IMR-90 (cell line): Measurements from ENCODE around the gene TCTA. TPM values are rescaled to one million over a fixed set of nuclear protein-coding genes. Genes with fewer than 3 reads are reported as not detected.

Experiments used
- ATAC-seq: fragments of 200-7000 bp; cut with Tn5 transposase; 2 replicates; pipeline ENCODE4 v1.9.1; 2020; ENCODE audit warnings: low read depth, mild to moderate bottlenecking, moderate library complexity
- BruUV-seq: library from RNA; stranded (reverse); fragments of 400-500 nt; replicated peaks from 2 replicates; lab custom pipeline; 2021; lab: Mats Ljungman, UMichigan
- CTCF ChIA-PET: fragments of 300-600 bp; formaldehyde crosslinking; extraction: SDS; loops from one replicate; lab custom pipeline; 2021; ENCODE audit warnings: antibody characterized with exemption; lab: Yijun Ruan, JAX
- POLR2A ChIA-PET: fragments of 300-600 bp; sonication (Branson Sonifier 250); formaldehyde crosslinking; loops from one replicate; lab custom pipeline; 2022; ENCODE audit warnings: antibody characterized with exemption; ENCODE audit not compliant: unreplicated experiment; lab: Charles Lee
- DNase-seq: peaks from one replicate; pipeline ENCODE4 v3.0.0; 2013
- H2AFZ ChIP-seq: replicated peaks from 2 replicates; pipeline ENCODE3; 2013; ENCODE audit warnings: low read length, mild to moderate bottlenecking; ENCODE audit not compliant: poor library complexity
- H2AK5ac ChIP-seq: 2 replicates; pipeline ENCODE4 v1.6.1; 2013; ENCODE audit warnings: low read depth, low read length, inconsistent platforms
- H2AK9ac ChIP-seq: replicated peaks from 2 replicates; pipeline ENCODE3; 2013; ENCODE audit warnings: mild to moderate bottlenecking, low read depth, low read length, moderate library complexity; ENCODE audit not compliant: poor library complexity
- H2BK120ac ChIP-seq: 2 replicates; pipeline ENCODE4 v1.6.1; 2013; ENCODE audit warnings: low read depth, low read length, inconsistent platforms
- H2BK15ac ChIP-seq: 3 replicates; pipeline ENCODE4 v1.6.1; 2013; ENCODE audit warnings: low read depth, low read length, inconsistent platforms
- H2BK20ac ChIP-seq: 2 replicates; pipeline ENCODE4 v1.6.1; 2013; ENCODE audit warnings: low read depth, mild to moderate bottlenecking, inconsistent platforms, low read length, moderate library complexity
- H2BK5ac ChIP-seq: 2 replicates; pipeline ENCODE4 v1.6.1; 2013; ENCODE audit warnings: mild to moderate bottlenecking, low read depth, low read length, inconsistent platforms; ENCODE audit not compliant: poor library complexity, severe bottlenecking
- H3K14ac ChIP-seq: replicated peaks from 2 replicates; pipeline ENCODE4 v1.6.1; 2013; ENCODE audit warnings: low read depth, low read length, inconsistent platforms
- H3K18ac ChIP-seq: 2 replicates; pipeline ENCODE4 v1.6.1; 2013; ENCODE audit warnings: low read depth, low read length, control low read depth
- H3K23ac ChIP-seq: 2 replicates; pipeline ENCODE4 v1.6.1; 2013; ENCODE audit warnings: low read depth, low read length, inconsistent platforms
- H3K27ac ChIP-seq: 2 replicates; pipeline ENCODE4 v1.5.1; 2013; ENCODE audit warnings: mild to moderate bottlenecking, control low read depth, low read length; ENCODE audit not compliant: insufficient read depth
- H3K27me3 ChIP-seq: 2 replicates; pipeline ENCODE4 v1.6.1; 2013; ENCODE audit warnings: low read length; ENCODE audit not compliant: control insufficient read depth, insufficient read depth
- H3K36me3 ChIP-seq: 2 replicates; pipeline ENCODE4 v1.6.1; 2013; ENCODE audit warnings: low read length, mixed read lengths; ENCODE audit not compliant: control insufficient read depth, insufficient read depth
- H3K4ac ChIP-seq: 2 replicates; pipeline ENCODE4 v1.6.1; 2013; ENCODE audit warnings: low read depth, low read length, inconsistent platforms
- H3K4me1 ChIP-seq: 2 replicates; pipeline ENCODE4 v1.6.1; 2013; ENCODE audit warnings: low read length, mixed read lengths; ENCODE audit not compliant: control insufficient read depth, insufficient read depth
- H3K4me2 ChIP-seq: 2 replicates; pipeline ENCODE4 v1.6.1; 2013; ENCODE audit warnings: low read depth, mild to moderate bottlenecking, control low read depth, low read length, moderate library complexity
- H3K4me3 ChIP-seq: 2 replicates; pipeline ENCODE4 v1.5.1; 2013; ENCODE audit warnings: low read depth, mild to moderate bottlenecking, control low read depth, low read length, moderate library complexity; ENCODE audit not compliant: insufficient read depth
- H3K56ac ChIP-seq: 2 replicates; pipeline ENCODE4 v1.6.1; 2013; ENCODE audit warnings: low read length, inconsistent platforms; ENCODE audit not compliant: insufficient read depth; ENCODE audit errors: extremely low read depth
- H3K79me1 ChIP-seq, 2 experiments: 2 replicates each; pipeline ENCODE4 v1.6.1; 2013; ENCODE audit warnings: low read length in 2 of 2, inconsistent platforms in 1 of 2, low read depth in 1 of 2
- H3K9ac ChIP-seq: 2 replicates; pipeline ENCODE4 v1.6.1; 2013; ENCODE audit warnings: low read depth, low read length, control low read depth
- H3K9me1 ChIP-seq: 2 replicates; pipeline ENCODE4 v1.6.1; 2013; ENCODE audit warnings: low read length, inconsistent platforms; ENCODE audit not compliant: insufficient read depth
- H3K9me3 ChIP-seq: 2 replicates; pipeline ENCODE4 v1.6.1; 2013; ENCODE audit warnings: low read length; ENCODE audit not compliant: control insufficient read depth, insufficient read depth
- H4K20me1 ChIP-seq: 2 replicates; pipeline ENCODE4 v1.6.1; 2013; ENCODE audit warnings: low read length, inconsistent platforms; ENCODE audit not compliant: insufficient read depth
- H4K5ac ChIP-seq: 2 replicates; pipeline ENCODE4 v1.6.1; 2013; ENCODE audit warnings: mild to moderate bottlenecking, low read depth, low read length, control low read depth
- H4K8ac ChIP-seq, 2 experiments: 2 replicates each; pipeline ENCODE4 v1.6.1; 2013; ENCODE audit warnings: low read depth in 2 of 2, low read length in 2 of 2, control low read depth in 1 of 2, inconsistent platforms in 1 of 2
- H4K91ac ChIP-seq: 2 replicates; pipeline ENCODE4 v1.6.1; 2013; ENCODE audit warnings: low read depth, low read length, inconsistent platforms; ENCODE audit not compliant: insufficient read depth
- CEBPB ChIP-seq: IDR thresholded peaks from 2 replicates; pipeline ENCODE4 v1.6.1; 2012; ENCODE audit warnings: low read depth, low read length, improper control_type of control experiment
- CHD1 ChIP-seq: IDR thresholded peaks from 2 replicates; pipeline ENCODE4 v1.6.1; 2012; ENCODE audit warnings: low read depth, low read length, improper control_type of control experiment
- FOS ChIP-seq: fragments of 150-350 bp; IDR thresholded peaks from 2 replicates; pipeline ENCODE4 v1.6.1; 2016; ENCODE audit warnings: low read depth, low read length
- MAFK ChIP-seq: IDR thresholded peaks from 2 replicates; pipeline ENCODE4 v1.6.1; 2012; ENCODE audit warnings: low read depth, low read length, improper control_type of control experiment
- MAZ ChIP-seq: IDR thresholded peaks from 2 replicates; pipeline ENCODE4 v1.6.1; 2012; ENCODE audit warnings: low read depth, mild to moderate bottlenecking, low read length, improper control_type of control experiment, moderate library complexity, borderline replicate concordance
- WGBS, 2 experiments: methylation state at CpG; one replicate each; pipeline versions ENCODE4 v1.1.5 to v1.1.7; 2013; ENCODE audit warnings: missing lambda C conversion rate in 2 of 2; ENCODE audit not compliant: insufficient read length in 1 of 2; ENCODE audit errors: extremely low coverage in 2 of 2; 5-methylcytosine and 5-hydroxymethylcytosine counted together
- dilution Hi-C: fragments of 300-500 bp; cut with HindIII; formaldehyde crosslinking; loops from one replicate; pipeline ENCODE4 v1.14.3; 2018; ENCODE audit warnings: low sequenced_read_pairs; ENCODE audit not compliant: unreplicated experiment
- in situ Hi-C: fragments of 300-500 bp; cut with MboI; formaldehyde crosslinking; loops from 3 replicates; pipeline ENCODE4 v1.14.3; 2019; ENCODE audit warnings: low sequenced_read_pairs, inconsistent platforms, mixed read lengths
- intact Hi-C: fragments of 100-400 bp; cut with micrococcal nuclease; formaldehyde crosslinking; loops from 2 replicates; pipeline ENCODE4 v1.10.0; 2022
- polyA plus RNA-seq, 3 experiments: library from polyadenylated mRNA; depleted of rRNA; stranded (reverse); fragments of >200 nt; gene quantifications; 2 replicates each; pipeline ENCODE4 v1.2.3, GENCODE V29; 2012; ENCODE audit warnings: low replicate concordance in 1 of 3
- total RNA-seq: library from RNA; depleted of rRNA; stranded (reverse); fragments of >200 nt; gene quantifications from 2 replicates; pipeline ENCODE4 v1.2.3, GENCODE V29; 2012

Gene TCTA
- total and polyA plus RNA-seq, 2 of the 4 experiments (the other 2 are of a cell fraction), result 15.1 to 46.6 TPM

DNA sequence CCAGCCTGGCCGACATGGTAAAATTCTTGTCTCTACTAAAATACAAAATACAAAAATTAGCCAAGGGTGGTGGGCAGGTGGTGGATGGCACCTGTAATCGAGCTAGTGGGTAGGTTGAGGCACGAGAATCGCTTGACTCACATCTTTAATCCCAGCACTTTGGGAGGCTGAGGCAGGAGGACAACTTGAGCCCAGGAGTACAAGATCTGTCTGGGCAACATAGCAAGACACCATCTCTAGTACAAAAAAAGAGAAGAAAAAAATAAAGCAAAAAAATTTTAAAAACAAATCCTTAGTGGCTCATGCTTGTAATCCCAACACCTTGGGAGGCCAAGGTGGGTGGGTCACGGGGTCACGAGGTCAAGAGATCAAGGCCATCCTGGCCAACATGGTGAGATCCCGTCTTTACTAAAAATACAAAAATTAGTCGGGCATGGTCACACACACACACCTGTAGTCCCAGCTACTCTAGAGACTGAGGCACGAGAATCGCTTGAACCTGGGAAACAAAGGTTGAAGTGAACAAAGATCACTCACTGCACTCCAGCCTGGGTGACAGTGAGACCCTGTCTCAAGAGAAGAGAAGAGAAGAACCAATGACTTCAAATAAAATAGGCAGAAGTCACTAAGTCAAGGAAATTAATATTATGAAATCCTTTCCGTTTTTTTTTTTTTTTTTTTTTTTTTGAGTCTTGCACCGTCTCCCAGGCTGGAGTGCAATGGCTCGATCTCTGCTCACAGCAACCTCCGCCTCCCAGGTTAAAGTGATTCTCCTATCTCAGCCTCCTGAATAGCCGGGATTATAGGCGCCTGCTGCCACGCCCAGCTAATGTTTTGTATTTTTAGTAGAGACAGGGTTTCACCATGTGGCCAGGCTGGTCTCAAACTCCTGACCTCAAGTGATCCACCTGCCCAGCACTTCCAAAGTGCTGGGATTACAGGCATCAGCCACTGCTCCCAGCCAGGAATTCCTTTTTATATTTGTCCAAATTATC lies 5.4 kb upstream of the TCTA start:
- intact Hi-C loops (no loop called here), in situ Hi-C loops (no loop called here), dilution Hi-C loops (no loop called here)
- no peak overlapping the region for H2BK5ac ChIP-seq
- BruUV-seq, result no TSS peak
- CTCF ChIA-PET, result interaction anchor here (0.7 kb wide), 1 partner anchor 310 kb away, joined by 3 read pairs; no protein-coding TSS in a partner anchor
- H2BK20ac ChIP-seq, result no peak overlapping the region
- H3K27ac ChIP-seq, result no peak overlapping the region
- no peak overlapping the region for H3K4me3 ChIP-seq
- H4K5ac ChIP-seq, result no peak overlapping the region
- no peaks in the 10 kb centered on the region; the same call in 1 of the 2 replicates for H3K4me1 ChIP-seq
- no peak overlapping the region for H2AK9ac ChIP-seq
- peaks cover 0 to 18% of the 10 kb centered on the region in 2 experiments; a peak in 1 of 4 replicates for H3K79me1 ChIP-seq
- H3K18ac ChIP-seq, result no peak overlapping the region
- no peak overlapping the region for H3K23ac ChIP-seq
- H2AK5ac ChIP-seq, result no peak overlapping the region
- H3K4me2 ChIP-seq, result no peak overlapping the region
- DNase-seq (no peak), ATAC-seq (no peak)
- no peak overlapping the region for H2BK15ac ChIP-seq
- no peak for TF ChIP-seq MAZ
- TF ChIP-seq CHD1, result no peak
- no peak for TF ChIP-seq MAFK
- no peak for TF ChIP-seq FOS
- no peak for TF ChIP-seq CEBPB
- H3K27me3 ChIP-seq, result no peaks in the 10 kb centered on the region
- no peak overlapping the region for H2AFZ ChIP-seq
- no peak overlapping the region for H3K9ac ChIP-seq
- no CpG with 5 or more reads among the region's 17 CpGs for WGBS, 2 experiments
- no peak overlapping the region for H3K4ac ChIP-seq
- H4K8ac ChIP-seq, result no peak overlapping the region
- POLR2A ChIA-PET, result no interaction called here
- H3K9me1 ChIP-seq, result peaks cover 13% of the 10 kb centered on the region; the same call in 1 of the 2 replicates
- no peaks in the 10 kb centered on the region for H3K9me3 ChIP-seq
- H2BK120ac ChIP-seq, result no peak overlapping the region
- no peak overlapping the region for H3K14ac ChIP-seq
- H3K36me3 ChIP-seq, result peaks cover 7% of the 10 kb centered on the region
- H4K91ac ChIP-seq, result no peak overlapping the region
- H3K56ac ChIP-seq, result no peak overlapping the region
- peaks cover 94% of the 10 kb centered on the region for H4K20me1 ChIP-seq
